Kidney (tissue), 14 donors: Measurements from ENCODE around the gene SLC15A1. TPM values are rescaled to one million over a fixed set of nuclear protein-coding genes. Genes with fewer than 3 reads are reported as not detected.
"Not testable (repeated sequence)": the region's sequence is repeated elsewhere in the genome, so short reads cannot be mapped to it uniquely, and the experiment has no call there.

ENCODE experiments used
- DNase-seq, 5 donors: peaks; one replicate each; pipeline ENCODE4 v3.0.0-alpha.2; 2013 to 2020
- FAIRE-seq: peaks from 2 replicates; lab custom pipeline; 2012; peaks lifted over from hg19 to GRCh38; lab: Jason Lieb, UNC
- H3K27ac ChIP-seq, 2 donors: one replicate each; pipeline ENCODE4 v1.7.0; 2013; ENCODE audit warnings: low read depth in 2 of 2, low read length in 2 of 2, inconsistent platforms in 1 of 2
- H3K27me3 ChIP-seq: one replicate; pipeline ENCODE4 v1.7.1; 2013; ENCODE audit warnings: low read length, inconsistent platforms; ENCODE audit not compliant: control insufficient read depth, insufficient read depth
- H3K36me3 ChIP-seq, 3 donors: one replicate each; pipeline versions ENCODE4 v1.7.0 to v1.7.1; 2013; ENCODE audit warnings: low read length in 3 of 3, control low read depth in 1 of 3, inconsistent platforms in 1 of 3; ENCODE audit not compliant: insufficient read depth in 3 of 3, control insufficient read depth in 2 of 3
- H3K4me1 ChIP-seq, 3 donors: one replicate each; pipeline versions ENCODE4 v1.7.0 to v1.7.1; 2013; ENCODE audit warnings: low read length in 3 of 3, inconsistent platforms in 1 of 3, low read depth in 1 of 3; ENCODE audit not compliant: control insufficient read depth in 2 of 3, insufficient read depth in 2 of 3
- H3K4me3 ChIP-seq, 3 donors: one replicate each; pipeline versions ENCODE4 v1.7.0 to v1.8.1; 2013; ENCODE audit warnings: low read length in 3 of 3, control low read depth in 1 of 3, inconsistent platforms in 1 of 3
- H3K9ac ChIP-seq, 3 donors: one replicate each; pipeline versions ENCODE4 v1.7.0 to v1.7.1; 2013; ENCODE audit warnings: low read length in 3 of 3, control low read depth in 1 of 3, inconsistent platforms in 1 of 3
- H3K9me3 ChIP-seq, 3 donors: one replicate each; pipeline versions ENCODE4 v1.7.0 to v1.7.1; 2013; ENCODE audit warnings: low read length in 3 of 3, control low read depth in 1 of 3, inconsistent platforms in 1 of 3; ENCODE audit not compliant: control insufficient read depth in 2 of 3, insufficient read depth in 1 of 3
- CTCF ChIP-seq: IDR thresholded peaks from 3 replicates; pipeline ENCODE4 v1.5.1; 2012; ENCODE audit warnings: mild to moderate bottlenecking, moderate library complexity, borderline replicate concordance; ENCODE audit not compliant: insufficient read depth; ENCODE audit errors: extremely low read depth
- intact Hi-C: fragments of 100-400 bp; cut with DNase I; formaldehyde crosslinking; loops from one replicate; pipeline ENCODE4 v1.11.1; 2022
- polyA plus RNA-seq: library from polyadenylated mRNA; stranded (reverse); fragments of 350-450 nt; fragmentation: Illumina TruSeq; extraction: RNeasy Lipid Tissue Mini Kit (QIAGEN cat#74804); gene quantifications from one replicate; pipeline ENCODE4 v1.2.3, GENCODE V29; 2014; ENCODE audit warnings: low read depth, low replicate concordance; ENCODE audit not compliant: insufficient read depth
- total RNA-seq: library from RNA; stranded (reverse); fragmentation: NEBNext Ultra II Directional; extraction: Animal tissue kit (Norgen Biotek cat#: 25700); gene quantifications from one replicate; pipeline ENCODE4 v1.2.1, GENCODE V29; 2021
- donor health status: control.
- donor health status: control.
- donor health status: control.
- donor health status: control.
- donor health status: control.
- donor health status: DM: yes; HTN: yes; CAD: no.
- donor health status: Normal renal cell carcinoma (clear cell type).

The SLC15A1 gene
- total and polyA plus RNA-seq, 2 donors from 2014 or later, result 5.6 to 10.2 TPM

GRCh38 chr13:98755116-98755515, 2.6 kb upstream of the SLC15A1 start:
- FAIRE-seq (no peak), DNase-seq (no peak)
- Histone ChIP-seq H3K9ac (no peak overlapping the region), H3K4me3 (no peak overlapping the region), H3K36me3 (no peaks in the 10 kb centered on the region), H3K9me3 (no peaks in the 10 kb centered on the region), H3K4me1 (peaks cover 0 to 4% (median 0%) of the 10 kb centered on the region in 3 donors), H3K27ac (no peak overlapping the region), H3K27me3 (peaks cover 3% of the 10 kb centered on the region)
- TF ChIP-seq CTCF, result no peak
- intact Hi-C loops, result no loop called here

- intact Hi-C loops, FAIRE-seq, H3K27ac ChIP-seq, H3K9ac ChIP-seq, H3K27me3 ChIP-seq, H3K4me3 ChIP-seq, H3K9me3 ChIP-seq, H3K36me3 ChIP-seq, H3K4me1 ChIP-seq, DNase-seq: not testable (repeated sequence)
Measured at GRCh38 chr13:98754468-98754867, 2.0 kb upstream of the SLC15A1 start.

- Histone ChIP-seq H3K4me1 (peaks cover 0 to 4% (median 2%) of the 10 kb centered on the region in 3 donors), H3K9ac (no peak overlapping the region), H3K27me3 (peaks cover 3% of the 10 kb centered on the region), H3K36me3 (no peaks in the 10 kb centered on the region), H3K9me3 (no peaks in the 10 kb centered on the region), H3K27ac (no peak overlapping the region), H3K4me3 (peak overlapping the region in 2 of 3 donors; percentile 42 to 45)
- no peak for FAIRE-seq
- intact Hi-C loops, result no loop called here
- TF ChIP-seq CTCF, result no peak
- DNase-seq, result peak in 4 of 5 donors; percentile 62 to 75 (median 70)
Measured at GRCh38 chr13:98751861-98752466, 508 bp downstream of the SLC15A1 start.

GRCh38 chr13:98751367-98751782, 1.1 kb downstream of the SLC15A1 start:
- intact Hi-C loops, result no loop called here
- Histone ChIP-seq H3K4me1 (peaks cover 0 to 5% (median 4%) of the 10 kb centered on the region in 3 donors), H3K9ac (no peak overlapping the region), H3K4me3 (peak overlapping the region in 2 of 3 donors; percentile 42 to 45), H3K36me3 (no peaks in the 10 kb centered on the region), H3K27me3 (peaks cover 3% of the 10 kb centered on the region), H3K27ac (no peak overlapping the region), H3K9me3 (no peaks in the 10 kb centered on the region)
- TF ChIP-seq CTCF, result no peak
- DNase-seq, result peak in 4 of 5 donors; percentile 75 to 81 (median 80)
- no peak for FAIRE-seq
